A172 (cell line): Measurements from ENCODE around the gene CCDC184. TPM values are rescaled to one million over a fixed set of nuclear protein-coding genes. Genes with fewer than 3 reads are reported as not detected.
"Not testable (repeated sequence)": the region's sequence is repeated elsewhere in the genome, so short reads cannot be mapped to it uniquely, and the experiment has no call there.

Experiments
- DNase-seq: peaks from one replicate; pipeline ENCODE4 v3.0.0-alpha.2; 2015; ENCODE audit warnings: low spot score
- total RNA-seq: library from RNA; depleted of rRNA; stranded (reverse); fragments of >200 nt; shearing (Covaris generic); gene quantifications from 2 replicates; pipeline ENCODE4 v1.2.3, GENCODE V29; 2014; rRNA removed

Gene CCDC184
- 0.29 TPM in 1 of 2 replicates, not detected in the other for total RNA-seq

- DNase-seq: peak; percentile 41
These were observed at the start of gene CCDC184 for GRCh38 chr12:48183091-48183875. CCDC184 (plus strand) TSS chr12:48183644; CDS start chr12:48184123, 479 bp downstream.

- DNase-seq: no peak
These were observed 48.4 kb upstream of the CCDC184 start for GRCh38 chr12:48135027-48135426.

- DNase-seq: no peak
These were observed 40.4 kb upstream of the CCDC184 start for GRCh38 chr12:48142818-48143674.

- DNase-seq: no peak
These were observed 39.5 kb upstream of the CCDC184 start for GRCh38 chr12:48143898-48144297.

GRCh38 chr12:48145981-48146380 is 37.5 kb upstream of the CCDC184 start:
- no peak for DNase-seq

- no peak for DNase-seq
These were observed 32.2 kb upstream of the CCDC184 start for GRCh38 chr12:48151103-48151771.

- not testable (repeated sequence) for DNase-seq
These were observed 27.7 kb upstream of the CCDC184 start for GRCh38 chr12:48155786-48156185.

GRCh38 chr12:48156652-48157017 is 26.8 kb upstream of the CCDC184 start:
- no peak for DNase-seq

GRCh38 chr12:48157018-48157888 is 26.2 kb upstream of the CCDC184 start, which contains the start of gene ASB8:
ASB8 (minus strand) TSS chr12:48157515; CDS start chr12:48153496, 4,019 bp downstream.
- peak; percentile 91 for DNase-seq

- DNase-seq: no peak
These were observed 25.5 kb upstream of the CCDC184 start for GRCh38 chr12:48157889-48158370.

GRCh38 chr12:48160046-48160445 is 23.4 kb upstream of the CCDC184 start:
- no peak for DNase-seq

GRCh38 chr12:48160807-48161206 is 22.6 kb upstream of the CCDC184 start:
- DNase-seq: no peak

- no peak for DNase-seq
These were observed 20.2 kb upstream of the CCDC184 start for GRCh38 chr12:48163150-48163747.

GRCh38 chr12:48164451-48164850 is 19.0 kb upstream of the CCDC184 start:
- DNase-seq: no peak

- peak; percentile 60 for DNase-seq
These were observed 18.1 kb upstream of the CCDC184 start for GRCh38 chr12:48165089-48165981.

- no peak for DNase-seq
These were observed 14.4 kb upstream of the CCDC184 start for GRCh38 chr12:48169011-48169410.

GRCh38 chr12:48175613-48176416 is 7.6 kb upstream of the CCDC184 start:
- no peak for DNase-seq

- DNase-seq: no peak
These were observed 7.1 kb upstream of the CCDC184 start for GRCh38 chr12:48176417-48176751.

- DNase-seq: no peak
These were observed 5.5 kb upstream of the CCDC184 start for GRCh38 chr12:48177982-48178381.
